HepG2 (cell line): ENCODE measurements around the gene USP12. TPM values are rescaled to one million over a fixed set of nuclear protein-coding genes. Genes with fewer than 3 reads are reported as not detected.

Experiments
- ATAC-seq: fragments of 200-7000 bp; cut with Tn5 transposase; 3 replicates; pipeline ENCODE4 v1.9.1; 2020; ENCODE audit warnings: mild to moderate bottlenecking, moderate library complexity
- BruUV-seq: library from RNA; stranded (reverse); fragments of 400-500 nt; replicated peaks from 2 replicates; lab custom pipeline; 2021; lab: Mats Ljungman, UMichigan
- CTCF ChIA-PET: fragments of 300-600 bp; formaldehyde crosslinking; extraction: SDS; loops from one replicate; lab custom pipeline; 2021; ENCODE audit warnings: low total read pairs, inconsistent platforms, low intra/inter-chr PET ratio; lab: Yijun Ruan, JAX
- POLR2A ChIA-PET: fragments of 350-600 bp; sonication (Branson Sonifier 250); formaldehyde crosslinking; loops from one replicate; lab custom pipeline; 2020; ENCODE audit warnings: antibody characterized with exemption, inconsistent platforms; lab: Yijun Ruan, JAX
- DNase-seq: peaks from one replicate; pipeline ENCODE4 v3.0.0-alpha.2; 2015; ENCODE audit warnings: low spot score
- FAIRE-seq: peaks from 3 replicates; lab custom pipeline; 2011; peaks lifted over from hg19 to GRCh38; lab: Jason Lieb, UNC
- H2AFZ ChIP-seq: one replicate; pipeline ENCODE4 v1.6.1; 2011; ENCODE audit warnings: low read length, inconsistent platforms
- H3K27ac ChIP-seq: fragments of 300-600 bp; 3 replicates; pipeline ENCODE4 v1.8.0; 2011; ENCODE audit warnings: mixed run types, mild to moderate bottlenecking, mixed read lengths, low read length, inconsistent platforms; ENCODE audit not compliant: insufficient read depth; ENCODE audit errors: extremely low read length
- H3K27me3 ChIP-seq, 2 experiments: fragments of 200-600 bp in 1 of 2; 2 replicates in 1 of 2; 3 replicates in 1 of 2; pipeline versions ENCODE4 v1.6.0 to v1.8.0; 2011; ENCODE audit warnings: low read length in 2 of 2, mild to moderate bottlenecking in 2 of 2, moderate library complexity in 2 of 2, inconsistent platforms in 1 of 2; ENCODE audit not compliant: insufficient read depth in 2 of 2, control insufficient read depth in 1 of 2
- H3K36me3 ChIP-seq, 2 experiments: fragments of 200-600 bp in 1 of 2; replicated peaks in 1 of 2; 2 replicates in 1 of 2; 3 replicates in 1 of 2; pipeline versions ENCODE4 v1.5.1 to v1.8.0; 2011; ENCODE audit warnings: low read length in 2 of 2, inconsistent platforms in 1 of 2; ENCODE audit not compliant: insufficient read depth in 2 of 2, control insufficient read depth in 1 of 2
- H3K4me1 ChIP-seq: 2 replicates; pipeline ENCODE4 v1.5.1; 2012; ENCODE audit warnings: low read length, inconsistent platforms; ENCODE audit not compliant: insufficient read depth
- H3K4me2 ChIP-seq: 2 replicates; pipeline ENCODE4 v1.6.0; 2011; ENCODE audit warnings: low read depth, low read length, inconsistent platforms
- H3K4me3 ChIP-seq, 3 experiments: fragments of 200-600 bp in 1 of 3; sonication (generic), shearing (Covaris generic) in 1 of 3; replicated peaks in 1 of 3; 2 replicates each; pipeline ENCODE4 v1.5.1; 2011 to 2016; ENCODE audit warnings: low read length in 3 of 3, inconsistent platforms in 2 of 3, low read depth in 2 of 3, mild to moderate bottlenecking in 2 of 3, control low read depth in 1 of 3, mixed read lengths in 1 of 3; ENCODE audit not compliant: insufficient read depth in 1 of 3
- H3K79me2 ChIP-seq: one replicate; pipeline ENCODE4 v1.6.1; 2011; ENCODE audit warnings: low read length, inconsistent platforms; ENCODE audit not compliant: insufficient read depth
- H3K9ac ChIP-seq: 2 replicates; pipeline ENCODE4 v1.6.0; 2011; ENCODE audit warnings: mild to moderate bottlenecking, low read depth, low read length, inconsistent platforms; ENCODE audit not compliant: insufficient read depth
- H3K9me3 ChIP-seq: 2 replicates; pipeline ENCODE4 v1.5.1; 2012; ENCODE audit warnings: mild to moderate bottlenecking, low read length
- H4K20me1 ChIP-seq: 2 replicates; pipeline ENCODE4 v1.6.0; 2011; ENCODE audit warnings: inconsistent platforms, mild to moderate bottlenecking, low read length, moderate library complexity; ENCODE audit not compliant: insufficient read depth
- ATF7 ChIP-seq, 2 experiments: fragments of 450-650 bp in 1 of 2; sonication (generic) in 1 of 2; formaldehyde crosslinking in 1 of 2; IDR thresholded peaks; 2 replicates each; pipeline versions ENCODE4 v1.4.0 to v1.6.1; 2016 to 2020; ENCODE audit warnings: antibody characterized with exemption in 1 of 2, mild to moderate bottlenecking in 1 of 2, missing genetic modification reagents in 1 of 2
- BORCS8-MEF2B ChIP-seq: sonication (generic); formaldehyde crosslinking; IDR thresholded peaks from 2 replicates; pipeline ENCODE4 v1.8.0; 2022; ENCODE audit warnings: mild to moderate bottlenecking, missing genetic modification reagents
- PAF1 ChIP-seq: IDR thresholded peaks from 2 replicates; pipeline ENCODE4 v1.6.1; 2016; ENCODE audit warnings: missing genetic modification reagents, missing compliant biosample characterization
- SMAD9 ChIP-seq: sonication (generic); formaldehyde crosslinking; IDR thresholded peaks from 2 replicates; pipeline ENCODE4 v1.5.1; 2020; ENCODE audit warnings: mild to moderate bottlenecking, missing genetic modification reagents
- SRSF1 ChIP-seq: fragments of 200-400 bp; formaldehyde crosslinking; optimal IDR thresholded peaks from 2 replicates; pipeline ENCODE3; 2017; ENCODE audit warnings: mild to moderate bottlenecking, low read depth, low read length, moderate library complexity
- ZC3H4 ChIP-seq: sonication (generic); formaldehyde crosslinking; IDR thresholded peaks from 2 replicates; pipeline ENCODE4 v1.4.0; 2020; ENCODE audit warnings: missing genetic modification reagents, borderline replicate concordance
- ZNF121 ChIP-seq: sonication (generic); formaldehyde crosslinking; IDR thresholded peaks from 2 replicates; pipeline ENCODE4 v1.5.0; 2020; ENCODE audit warnings: mild to moderate bottlenecking, missing genetic modification reagents
- WGBS: methylation state at CpG from one replicate; pipeline ENCODE4 v1.1.6; 2017; ENCODE audit warnings: low lambda C conversion rate; 5-methylcytosine and 5-hydroxymethylcytosine counted together
- in situ Hi-C: cut with HindIII; loops from 2 replicates; pipeline ENCODE4 v1.10.0; 2017; ENCODE audit warnings: low pct_unique_long_range_greater_than_20kb; ENCODE audit not compliant: extremely low pct_ligation_motif_present
- intact Hi-C: fragments of 100-400 bp; cut with micrococcal nuclease; formaldehyde crosslinking; loops from one replicate; pipeline ENCODE4 v1.10.0; 2022; ENCODE audit not compliant: unreplicated experiment
- polyA plus RNA-seq, 8 experiments: library from polyadenylated mRNA; depleted of rRNA in 3 of 8; stranded (reverse) in 7 of 8; unstranded in 1 of 8; fragments of >200 nt; fragmentation: Illumina TruSeq in 4 of 8; extraction: Trizol in 4 of 8; gene quantifications; 2 replicates each; pipeline versions ENCODE4 v1.2.1 to v1.2.3, GENCODE V29; 2011 to 2016; ENCODE audit warnings: low read depth in 4 of 8, missing spikeins in 1 of 8, mixed read lengths in 1 of 8; ENCODE audit not compliant: insufficient read depth in 1 of 8
- total RNA-seq, 5 experiments: library from RNA; depleted of rRNA; stranded (reverse); fragments of >200 nt; fragmentation: Illumina TruSeq; extraction: Trizol; gene quantifications; 2 replicates each; pipeline ENCODE4 v1.2.3, GENCODE V29; 2016; ENCODE audit warnings: low read depth in 1 of 5

USP12 gene
- total and polyA plus RNA-seq, 2 of the 13 experiments (the other 11 are each of a cell fraction or from before 2014, with no cell fraction given): 9.8 to 19.5 TPM

- in situ Hi-C loops (no loop called here), intact Hi-C loops (loop anchor here (5.0 kb wide), 1 partner anchor 33 kb away; no protein-coding TSS in a partner anchor)
- DNase-seq: no peak
- Histone ChIP-seq H3K9ac (no peak overlapping the region), H3K4me2 (no peak overlapping the region), H2AFZ (no peak overlapping the region), H3K79me2 (peaks cover 75% of the 10 kb centered on the region), H3K4me3 (no peak overlapping the region), H3K27ac (no peak overlapping the region), H3K36me3 (no peaks in the 10 kb centered on the region; a peak in 1 of 5 replicates), H4K20me1 (peaks cover 15% of the 10 kb centered on the region; the same call in 1 of the 2 replicates), H3K27me3 (no peaks in the 10 kb centered on the region), H3K9me3 (no peaks in the 10 kb centered on the region), H3K4me1 (peaks cover 40% of the 10 kb centered on the region)
- ChIA-PET POLR2A (no interaction called here), CTCF (no interaction called here)
- no peak for FAIRE-seq
- BruUV-seq: no TSS peak
- ATAC-seq: no peak
- 94% methylated on average over 2 of the region's 2 CpGs for WGBS
- TF ChIP-seq ATF7 (IDR thresholded peaks at IDR 0.05) (no peak), ATF7 (CRISPR knock-in tag; IDR thresholded peaks at IDR 0.05) (no peak), ZNF121 (peak; percentile 43; the same call in 1 of the 2 replicates)
Measured at GRCh38 chr13:27133889-27134288, 37.7 kb downstream of the USP12 start.

GRCh38 chr13:27132538-27132937 is 39.1 kb downstream of the USP12 start:
- peaks cover 80% of the 10 kb centered on the region for H3K79me2 ChIP-seq
- in situ Hi-C loops (no loop called here), intact Hi-C loops (loop anchor here (5.0 kb wide), 1 partner anchor 35 kb away; no protein-coding TSS in a partner anchor)
- no peak overlapping the region for H3K4me2 ChIP-seq
- H3K4me1 ChIP-seq: peaks cover 40% of the 10 kb centered on the region
- no peak overlapping the region for H3K4me3 ChIP-seq
- H3K9ac ChIP-seq: no peak overlapping the region
- BruUV-seq: no TSS peak
- no peak overlapping the region for H3K27ac ChIP-seq
- H4K20me1 ChIP-seq: peaks cover 7% of the 10 kb centered on the region; the same call in 1 of the 2 replicates
- ChIA-PET CTCF (no interaction called here), POLR2A (no interaction called here)
- H3K9me3 ChIP-seq: no peaks in the 10 kb centered on the region
- H3K27me3 ChIP-seq: no peaks in the 10 kb centered on the region
- no peak for FAIRE-seq
- no peak for DNase-seq
- no peak for ATAC-seq
- H2AFZ ChIP-seq: no peak overlapping the region
- 93% methylated on average over 5 of the region's 5 CpGs for WGBS
- H3K36me3 ChIP-seq: no peaks in the 10 kb centered on the region
- TF ChIP-seq SRSF1: no peak
- TF ChIP-seq BORCS8-MEF2B: no peak
- TF ChIP-seq PAF1 (CRISPR knock-in tag): no peak
- TF ChIP-seq ZC3H4: no peak
- TF ChIP-seq SMAD9 (CRISPR knock-in tag): no peak
